HT-29 (cell line): ENCODE results near the gene ZNF644. TPM values are rescaled to one million over a fixed set of nuclear protein-coding genes. Genes with fewer than 3 reads are reported as not detected.
A peak's percentile ranks its signal among the peaks of the same experiment; 100 is the strongest.
"Not testable (repeated sequence)": the region's sequence is repeated elsewhere in the genome, so short reads cannot be mapped to it uniquely, and the experiment has no call there.

Experiments used
- DNase-seq: peaks from one replicate; pipeline ENCODE4 v3.0.0-alpha.2; 2015; ENCODE audit warnings: low spot score
- total RNA-seq: library from RNA; depleted of rRNA; stranded (reverse); fragments of >200 nt; shearing (Covaris generic); gene quantifications from 2 replicates; pipeline ENCODE4 v1.2.3, GENCODE V29; 2014; rRNA removed

The ZNF644 gene
- total RNA-seq = 24.1 and 26.0 TPM in 2 replicates

- peak; percentile 93 for DNase-seq
Measured at GRCh38 chr1:91021686-91022517, at the start of gene ZNF644. Gene ZNF644, minus strand, starts transcription at chr1:91022035. Its CDS starts 39,682 bp downstream, at chr1:90982353.

DNA sequence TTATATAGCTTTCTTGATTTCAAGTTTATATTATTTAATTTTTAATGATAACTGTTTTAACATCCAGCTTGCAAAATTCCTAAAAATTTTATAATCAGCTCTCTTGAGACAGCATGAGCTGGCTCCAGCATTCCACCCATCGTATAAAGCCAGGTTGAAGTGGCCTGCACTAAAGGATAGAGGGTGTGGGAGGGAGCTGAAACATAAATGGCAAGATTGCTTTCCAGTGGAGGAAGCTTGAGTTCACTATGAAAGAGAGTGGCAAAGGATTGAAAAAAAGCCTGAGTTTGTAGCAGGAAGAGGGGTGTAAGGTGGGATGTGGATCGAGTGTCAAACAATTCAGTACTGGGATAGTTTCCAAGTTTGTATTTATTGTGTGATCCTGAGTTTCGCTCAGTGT lies 48.5 kb upstream of the ZNF644 start:
- no peak for DNase-seq

GRCh38 chr1:91066538-91066937 lies 44.7 kb upstream of the ZNF644 start:
- no peak for DNase-seq

DNA sequence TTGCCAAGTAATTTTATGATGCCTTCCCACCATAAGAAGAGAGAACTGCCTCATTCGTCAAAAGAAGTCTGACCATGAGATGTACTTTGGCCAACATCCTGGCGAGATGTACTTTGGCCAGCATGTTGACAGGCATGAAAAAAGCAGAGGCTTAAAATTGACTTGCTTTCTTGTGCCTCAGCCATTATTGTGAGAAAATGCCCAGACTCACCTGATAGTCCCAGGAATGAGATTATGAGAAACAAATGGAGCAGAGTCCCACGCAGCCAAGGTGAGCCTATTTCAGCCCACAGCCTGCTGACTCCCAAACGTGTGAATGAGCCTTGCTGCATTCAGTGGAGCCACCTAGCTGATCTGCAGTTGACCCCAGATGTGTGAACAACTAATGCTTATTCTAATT lies 43.5 kb upstream of the ZNF644 start:
- no peak for DNase-seq

DNA sequence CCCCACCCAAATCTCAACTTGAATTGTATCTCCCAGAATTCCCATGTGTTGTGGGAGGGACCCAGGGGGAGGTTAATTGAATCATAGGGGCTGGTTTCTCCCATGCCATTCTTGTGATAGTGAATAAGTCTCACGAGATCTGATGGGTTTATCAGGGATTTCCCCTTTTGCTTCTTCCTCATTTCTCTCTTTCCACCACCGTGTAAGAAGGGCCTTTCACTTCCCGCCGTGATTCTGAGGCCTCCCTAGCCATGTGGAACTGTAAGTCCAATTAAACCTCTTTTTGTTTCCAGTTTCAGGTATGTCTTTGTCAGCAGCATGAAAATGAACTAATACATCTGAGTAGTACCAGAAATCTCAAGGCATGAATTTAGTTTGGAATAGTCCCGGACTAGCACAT lies 41.6 kb upstream of the ZNF644 start:
- not testable (repeated sequence) for DNase-seq

DNA sequence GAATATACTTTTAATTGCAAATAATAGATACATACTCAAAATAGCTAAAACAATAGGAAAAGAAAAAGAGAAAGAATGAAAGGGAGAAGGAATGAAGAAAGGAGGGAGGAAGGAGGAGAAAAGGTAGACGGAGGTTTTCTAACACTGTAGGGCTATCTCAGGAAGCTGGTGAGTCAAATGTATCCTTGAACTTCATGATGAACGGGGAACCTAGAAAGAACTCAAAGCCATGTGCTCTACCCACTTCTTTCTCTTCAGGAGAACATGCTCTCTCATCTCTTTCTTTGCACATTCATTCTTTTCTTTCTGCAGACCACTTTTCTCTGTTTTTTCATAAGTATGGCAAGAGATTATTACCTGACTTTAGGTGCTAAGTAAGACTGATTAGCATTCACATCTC lies 37.3 kb upstream of the ZNF644 start:
- DNase-seq = no peak

GRCh38 chr1:91057784-91058183 lies 35.9 kb upstream of the ZNF644 start:
- no peak for DNase-seq

DNA sequence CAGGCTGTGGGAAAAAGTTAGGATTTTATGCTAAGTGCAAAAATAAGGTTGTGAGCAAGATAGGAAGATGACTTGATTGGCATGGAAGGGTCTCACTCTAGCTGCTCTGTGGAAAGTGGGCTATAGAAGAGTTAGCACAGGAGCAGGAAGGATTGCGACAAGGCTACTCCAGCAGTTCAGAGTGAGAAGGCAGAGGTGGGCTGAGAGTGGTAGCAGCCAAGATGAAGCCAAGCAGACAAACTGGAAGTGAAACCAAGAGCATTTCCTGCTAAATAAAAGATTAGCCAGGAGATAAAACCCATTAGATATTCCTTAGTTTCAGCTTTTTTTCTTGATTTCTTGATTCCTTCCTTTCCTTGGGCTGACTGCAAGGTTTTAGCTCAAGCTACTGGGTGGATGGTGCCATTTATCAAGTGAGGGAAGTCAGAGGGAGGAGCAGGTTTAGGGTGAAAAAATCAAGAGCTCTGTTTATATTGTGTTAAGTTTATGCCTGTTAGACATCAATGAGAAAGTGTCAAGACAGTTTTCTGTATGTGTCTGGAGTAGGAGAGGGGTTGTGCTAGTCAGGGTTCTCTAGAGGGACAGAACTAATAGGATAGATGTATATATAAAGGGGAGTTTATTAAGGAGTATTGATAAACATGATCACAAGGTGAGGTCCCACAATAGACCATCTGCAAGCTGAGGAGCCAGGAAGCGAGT lies 33.1 kb upstream of the ZNF644 start:
- DNase-seq = no peak

GRCh38 chr1:91053630-91054029 lies 31.8 kb upstream of the ZNF644 start:
- DNase-seq = no peak

- not testable (repeated sequence) for DNase-seq
Measured at GRCh38 chr1:91049551-91049950, 27.7 kb upstream of the ZNF644 start.

DNA sequence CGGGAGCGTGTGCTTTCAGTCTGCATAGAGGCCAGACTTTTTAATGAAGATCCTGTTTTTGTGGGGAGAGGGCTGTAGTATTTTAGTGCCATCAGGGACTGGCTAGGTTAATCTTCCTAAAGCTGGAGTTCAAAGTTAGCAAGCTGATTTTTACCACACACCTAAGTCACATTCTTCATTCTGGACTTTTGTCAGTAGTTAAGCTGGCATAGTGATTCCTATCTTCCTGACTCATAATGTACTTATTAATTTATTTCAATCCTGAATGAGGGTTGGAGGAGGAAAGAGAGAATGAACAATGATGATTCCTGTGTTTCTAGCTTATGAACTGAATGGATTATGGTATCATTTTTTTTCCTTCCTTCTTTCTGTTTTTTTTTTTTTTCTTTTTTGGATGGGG lies 24.9 kb upstream of the ZNF644 start:
- no peak for DNase-seq

- DNase-seq = no peak
Measured at GRCh38 chr1:91045284-91045683, 23.4 kb upstream of the ZNF644 start.

DNA sequence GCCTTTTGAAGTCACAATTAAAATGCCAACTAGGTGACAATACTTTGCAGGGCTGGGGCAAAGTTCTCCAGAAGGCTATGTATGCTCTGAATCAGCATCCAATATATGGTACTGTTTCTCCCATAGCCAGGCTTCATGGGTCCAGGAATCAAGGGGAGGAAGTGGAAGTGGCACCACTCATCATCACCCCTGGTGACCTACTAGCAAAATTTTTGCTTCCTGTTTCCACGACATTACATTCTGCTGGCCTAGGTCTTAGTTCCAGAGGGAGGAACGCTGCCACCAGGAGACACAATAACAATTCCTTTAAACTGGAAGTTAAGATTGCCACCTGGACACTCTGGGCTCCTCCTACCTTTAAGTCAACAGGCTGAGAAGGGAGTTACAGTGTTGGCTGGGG lies 22.9 kb upstream of the ZNF644 start:
- not testable (repeated sequence) for DNase-seq

DNA sequence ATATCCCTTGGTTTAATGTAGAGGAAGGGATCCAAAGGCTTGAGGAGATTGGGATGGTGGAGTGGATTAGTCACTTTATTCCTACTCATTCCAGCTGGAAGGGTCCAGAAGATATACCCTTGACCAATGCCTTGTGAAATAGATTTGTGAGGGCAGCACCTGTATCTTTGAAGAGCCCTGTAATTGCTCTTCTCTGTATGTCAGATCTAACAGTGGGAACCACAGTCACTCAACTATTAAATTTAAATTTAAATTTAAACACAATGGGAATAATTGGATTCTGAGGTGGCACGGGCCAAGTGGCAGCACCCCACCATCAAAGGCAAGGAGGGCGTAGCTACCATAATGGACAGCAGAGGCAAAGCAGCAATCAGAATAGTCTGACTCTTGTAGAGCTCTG lies 20.5 kb upstream of the ZNF644 start:
- DNase-seq = not testable (repeated sequence)

- no peak for DNase-seq
Measured at GRCh38 chr1:91038582-91038981, 16.7 kb upstream of the ZNF644 start.

- DNase-seq = peak; percentile 56
Measured at GRCh38 chr1:91036894-91037829, 15.3 kb upstream of the ZNF644 start.

DNA sequence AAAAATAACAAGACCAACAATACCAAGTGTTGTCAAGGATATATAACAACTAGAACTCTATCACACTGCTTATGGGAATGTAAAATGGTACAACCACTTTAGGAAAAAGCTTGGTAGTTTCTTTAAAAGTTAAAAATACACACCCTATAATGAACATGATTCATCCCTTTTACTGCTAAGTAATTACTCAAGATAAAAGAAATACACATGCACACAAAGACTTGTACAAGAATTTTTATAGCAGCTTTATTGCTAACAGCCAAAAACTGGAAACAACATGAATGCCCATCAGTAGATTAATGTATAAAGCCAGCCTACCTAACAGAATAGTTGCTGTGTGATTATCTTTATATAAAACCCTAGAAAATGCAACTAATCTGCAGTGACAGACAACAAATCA lies 10.5 kb upstream of the ZNF644 start:
- DNase-seq = no peak

- DNase-seq = no peak
Measured at GRCh38 chr1:91031081-91031480, 9.2 kb upstream of the ZNF644 start.

DNA sequence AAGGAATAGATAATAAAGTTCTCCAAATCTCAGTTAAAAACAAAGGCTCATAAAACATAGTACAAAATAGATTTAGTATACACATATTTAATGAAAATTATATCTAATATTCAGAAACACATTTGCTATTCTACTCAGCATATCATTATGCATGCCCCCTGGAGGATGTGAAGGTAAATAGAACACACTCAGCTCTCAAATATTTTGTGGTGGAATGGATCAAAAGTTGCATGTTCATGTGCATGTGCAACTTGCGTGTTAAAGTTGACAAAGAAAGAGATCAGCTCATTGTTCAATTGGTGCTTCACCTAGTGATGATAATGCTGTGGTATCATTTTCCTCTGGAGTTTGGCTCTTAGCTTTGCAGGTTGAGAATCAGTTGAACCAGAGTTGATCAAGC lies 4.9 kb upstream of the ZNF644 start:
- no peak for DNase-seq

DNA sequence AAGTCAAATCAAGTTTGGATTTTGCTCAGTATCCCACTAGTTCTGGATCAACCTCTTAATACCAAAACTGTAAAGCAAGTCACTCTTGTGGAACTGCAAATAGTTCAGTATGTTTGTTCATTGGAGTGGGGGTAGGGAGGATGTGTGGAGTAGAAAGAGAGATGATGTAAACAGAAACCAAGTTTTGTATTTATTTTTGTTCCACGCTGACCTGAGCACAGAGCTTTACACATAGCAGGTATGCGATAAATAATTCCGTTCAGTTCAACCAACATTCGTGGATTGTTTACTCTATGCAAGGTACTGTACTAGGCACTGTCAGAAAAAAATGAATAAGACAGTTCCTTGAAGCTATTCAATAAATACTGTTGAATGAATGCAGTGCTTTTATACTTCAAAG lies 4.5 kb upstream of the ZNF644 start:
- no peak for DNase-seq

- DNase-seq = no peak
Measured at GRCh38 chr1:91024481-91025119, 2.8 kb upstream of the ZNF644 start.
